Suprapubic skin (tissue), 4 donors: Measurements from ENCODE around the gene PTPRCAP. TPM values are rescaled to one million over a fixed set of nuclear protein-coding genes. Genes with fewer than 3 reads are reported as not detected.

ENCODE experiments used
- DNase-seq, 2 donors: peaks; one replicate each; pipeline ENCODE4 v3.0.0-alpha.2; 2019; ENCODE audit warnings: low spot score in 2 of 2
- H3K27ac ChIP-seq: fragments of 200-600 bp; sonication (generic); one replicate; pipeline ENCODE4 v1.5.1; 2019
- H3K27me3 ChIP-seq: fragments of 200-600 bp; sonication (generic); one replicate; pipeline ENCODE4 v1.5.1; 2019
- H3K36me3 ChIP-seq: fragments of 200-600 bp; sonication (generic); one replicate; pipeline ENCODE4 v1.5.1; 2019
- H3K4me1 ChIP-seq: fragments of 200-600 bp; sonication (generic); one replicate; pipeline ENCODE4 v1.5.1; 2019
- H3K4me3 ChIP-seq: fragments of 200-600 bp; sonication (generic); one replicate; pipeline ENCODE4 v1.5.1; 2019; ENCODE audit warnings: mild to moderate bottlenecking
- H3K9me3 ChIP-seq: fragments of 200-600 bp; sonication (generic); one replicate; pipeline ENCODE4 v1.5.1; 2019
- EP300 ChIP-seq: sonication (generic); formaldehyde crosslinking; IDR thresholded peaks from one replicate; pipeline ENCODE4 v1.6.1; 2017; ENCODE audit warnings: antibody characterized with exemption
- POLR2A ChIP-seq, 2 donors: fragments of 450-650 bp; IDR thresholded peaks; one replicate each; pipeline ENCODE4 v1.6.1; 2017; ENCODE audit warnings: antibody characterized with exemption in 2 of 2, mild to moderate bottlenecking in 2 of 2, moderate library complexity in 2 of 2
- POLR2AphosphoS5 ChIP-seq, 3 donors: sonication (generic); formaldehyde crosslinking; IDR thresholded peaks; one replicate each; pipeline ENCODE4 v1.6.1; 2017; ENCODE audit warnings: antibody characterized with exemption in 3 of 3
- WGBS: methylation state at CpG from one replicate; pipeline ENCODE4 v1.1.5; 2018; 5-methylcytosine and 5-hydroxymethylcytosine counted together
- total RNA-seq, 4 donors: library from RNA; depleted of rRNA; stranded (reverse); fragments of >200 nt; gene quantifications; one replicate each; pipeline ENCODE4 v1.1.0, GENCODE V29; 2016
- TF ChIP-seq, protein P1 (sequence below), 2 donors: fragments of 200-600 bp in 1 of 2; fragments of 450-650 bp in 1 of 2; sonication (generic) in 1 of 2; IDR thresholded peaks; one replicate each; pipeline ENCODE4 v1.5.1; 2016 to 2019; ENCODE audit warnings: antibody characterized with exemption in 2 of 2, mild to moderate bottlenecking in 1 of 2, moderate library complexity in 1 of 2

PTPRCAP gene
- total RNA-seq, 4 donors from 2014 or later = 0.59 to 4.3 (median 2.0) TPM

DNA sequence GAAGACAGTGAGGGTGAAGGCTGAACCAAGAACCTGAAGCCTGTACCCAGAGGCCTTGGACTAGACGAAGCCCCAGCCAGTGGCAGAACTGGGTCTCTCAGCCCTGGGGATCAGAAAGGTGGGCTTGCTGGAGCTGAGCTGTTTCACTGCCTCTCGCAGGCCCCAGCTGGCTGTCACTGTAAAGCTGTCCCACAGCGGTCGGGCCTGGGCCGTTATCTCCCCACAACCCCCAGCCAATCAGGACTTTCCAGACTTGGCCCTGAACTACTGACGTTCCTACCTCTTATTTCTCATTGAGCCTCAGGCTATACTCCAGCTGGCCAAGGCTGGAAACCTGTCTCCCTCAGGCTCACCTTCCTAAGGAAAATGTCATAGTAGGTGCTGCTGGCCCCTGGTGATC is 39.9 kb downstream of the PTPRCAP start:
- H3K27ac ChIP-seq = no peak overlapping the region
- WGBS = 50% methylated on average over 1 of the region's 6 CpGs
- H3K36me3 ChIP-seq = peaks cover 50% of the 10 kb centered on the region
- no peak overlapping the region for H3K4me3 ChIP-seq
- peaks cover 39% of the 10 kb centered on the region for H3K4me1 ChIP-seq
- H3K27me3 ChIP-seq = no peaks in the 10 kb centered on the region
- no peak for TF ChIP-seq EP300
- no peak for TF ChIP-seq POLR2AphosphoS5 (IDR thresholded peaks at IDR 0.05)
- TF ChIP-seq POLR2A (IDR thresholded peaks at IDR 0.05) = no peak
- TF ChIP-seq, protein P1, sequence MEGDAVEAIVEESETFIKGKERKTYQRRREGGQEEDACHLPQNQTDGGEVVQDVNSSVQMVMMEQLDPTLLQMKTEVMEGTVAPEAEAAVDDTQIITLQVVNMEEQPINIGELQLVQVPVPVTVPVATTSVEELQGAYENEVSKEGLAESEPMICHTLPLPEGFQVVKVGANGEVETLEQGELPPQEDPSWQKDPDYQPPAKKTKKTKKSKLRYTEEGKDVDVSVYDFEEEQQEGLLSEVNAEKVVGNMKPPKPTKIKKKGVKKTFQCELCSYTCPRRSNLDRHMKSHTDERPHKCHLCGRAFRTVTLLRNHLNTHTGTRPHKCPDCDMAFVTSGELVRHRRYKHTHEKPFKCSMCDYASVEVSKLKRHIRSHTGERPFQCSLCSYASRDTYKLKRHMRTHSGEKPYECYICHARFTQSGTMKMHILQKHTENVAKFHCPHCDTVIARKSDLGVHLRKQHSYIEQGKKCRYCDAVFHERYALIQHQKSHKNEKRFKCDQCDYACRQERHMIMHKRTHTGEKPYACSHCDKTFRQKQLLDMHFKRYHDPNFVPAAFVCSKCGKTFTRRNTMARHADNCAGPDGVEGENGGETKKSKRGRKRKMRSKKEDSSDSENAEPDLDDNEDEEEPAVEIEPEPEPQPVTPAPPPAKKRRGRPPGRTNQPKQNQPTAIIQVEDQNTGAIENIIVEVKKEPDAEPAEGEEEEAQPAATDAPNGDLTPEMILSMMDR (IDR thresholded peaks at IDR 0.05) = no peak
- no peak for DNase-seq
- no peaks in the 10 kb centered on the region for H3K9me3 ChIP-seq

DNA sequence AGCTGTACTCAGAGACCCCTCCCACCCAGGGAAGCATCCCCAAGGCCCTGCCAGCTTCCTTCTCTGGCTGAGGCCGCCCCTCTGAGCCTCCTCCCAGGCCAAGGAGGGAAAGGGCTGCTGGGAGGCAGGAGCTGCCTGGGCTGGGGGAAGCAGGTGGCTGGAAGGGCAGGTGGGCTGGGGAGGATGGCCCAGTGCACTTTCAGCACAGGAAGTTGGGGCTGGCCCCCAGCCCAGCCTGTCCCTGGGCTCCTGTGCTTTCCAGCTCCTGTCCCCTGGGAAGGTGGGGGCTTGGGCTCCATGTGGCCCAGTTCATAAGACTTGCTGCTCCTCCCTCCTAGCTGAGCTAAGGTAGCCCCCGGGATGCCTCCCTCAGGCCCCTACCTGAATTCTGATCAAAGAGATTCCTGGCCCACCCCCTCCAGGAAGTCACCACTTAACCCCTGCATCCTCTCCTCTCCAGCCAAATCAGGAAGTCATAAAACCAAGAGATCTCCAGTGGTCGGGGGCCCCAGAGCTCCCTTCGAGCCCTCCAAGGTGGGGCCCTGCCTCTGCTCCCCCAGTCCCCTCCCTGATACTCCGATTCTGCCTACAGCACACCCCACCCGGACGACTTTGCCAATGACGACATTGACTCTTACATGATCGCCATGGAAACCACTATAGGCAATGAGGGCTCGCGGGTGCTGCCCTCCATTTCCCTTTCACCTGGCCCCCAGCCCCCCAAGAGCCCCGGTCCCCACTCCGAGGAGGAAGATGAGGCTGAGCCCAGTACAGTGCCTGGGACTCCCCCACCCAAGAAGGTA is 40.7 kb downstream of the PTPRCAP start:
- Histone ChIP-seq H3K4me3 (no peak overlapping the region), H3K27me3 (no peaks in the 10 kb centered on the region), H3K27ac (no peak overlapping the region), H3K4me1 (peaks cover 37% of the 10 kb centered on the region), H3K36me3 (peaks cover 50% of the 10 kb centered on the region), H3K9me3 (no peaks in the 10 kb centered on the region)
- TF ChIP-seq POLR2AphosphoS5 (IDR thresholded peaks at IDR 0.05) (no peak), EP300 (no peak), POLR2A (IDR thresholded peaks at IDR 0.05) (no peak)
- TF ChIP-seq, protein P1 (IDR thresholded peaks at IDR 0.05) = no peak
- no peak for DNase-seq
- WGBS = 55% methylated on average over 13 of the region's 13 CpGs

DNA sequence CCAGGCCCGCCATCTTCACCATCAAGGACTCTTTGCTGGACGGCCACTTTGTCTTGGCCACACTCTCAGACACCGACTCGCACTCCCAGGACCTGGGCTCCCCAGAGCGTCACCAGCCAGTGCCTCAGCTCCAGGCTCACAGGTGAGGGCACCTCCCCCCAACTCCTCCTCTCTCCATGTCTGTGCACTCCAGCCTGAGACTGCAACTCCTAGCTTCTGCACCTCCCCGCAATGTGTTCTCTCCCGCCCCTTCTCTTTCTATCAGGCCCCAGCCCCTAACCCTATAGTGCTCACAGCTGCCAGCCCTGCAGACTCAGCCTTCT is 41.3 kb downstream of the PTPRCAP start:
- DNase-seq = no peak
- WGBS = 85% methylated on average over 7 of the region's 7 CpGs
- peaks cover 40% of the 10 kb centered on the region for H3K4me1 ChIP-seq

DNA sequence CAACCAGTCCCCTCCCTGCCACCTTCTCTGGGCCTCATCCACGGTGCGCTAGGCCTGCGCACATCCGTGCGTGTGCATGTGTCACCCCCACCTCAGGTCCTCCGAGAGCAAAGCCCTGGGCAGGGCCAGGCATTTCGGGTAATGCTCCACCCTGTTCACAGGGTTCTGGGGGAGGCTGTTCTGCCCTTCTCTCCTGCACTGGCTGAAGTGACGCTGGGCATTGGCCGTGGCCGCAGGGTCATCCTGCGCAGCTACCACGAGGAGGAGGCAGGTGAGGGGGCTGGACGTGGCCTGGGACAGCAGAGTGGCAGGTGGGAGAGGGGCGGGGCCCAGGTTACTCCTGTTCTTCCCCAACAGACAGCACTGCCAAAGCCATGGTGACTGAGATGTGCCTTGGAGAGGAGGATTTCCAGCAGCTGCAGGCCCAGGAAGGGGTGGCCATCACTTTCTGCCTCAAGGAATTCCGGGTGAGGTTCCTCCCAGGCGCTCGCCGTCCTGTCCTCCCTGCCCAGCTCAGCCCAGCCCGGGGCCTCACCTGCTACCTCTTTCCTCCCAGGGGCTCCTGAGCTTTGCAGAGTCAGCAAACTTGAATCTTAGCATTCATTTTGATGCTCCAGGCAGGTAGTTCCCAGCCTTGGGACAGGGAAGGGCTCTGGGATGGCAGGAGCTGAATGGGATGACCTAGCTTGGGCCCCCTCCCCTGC is 41.8 kb downstream of the PTPRCAP start:
- WGBS = 86% methylated on average over 12 of the region's 19 CpGs
- Histone ChIP-seq H3K4me3 (no peak overlapping the region), H3K4me1 (peaks cover 40% of the 10 kb centered on the region), H3K27me3 (no peaks in the 10 kb centered on the region), H3K27ac (no peak overlapping the region), H3K36me3 (peaks cover 50% of the 10 kb centered on the region), H3K9me3 (no peaks in the 10 kb centered on the region)
- TF ChIP-seq POLR2A (IDR thresholded peaks at IDR 0.05) (no peak), EP300 (no peak), POLR2AphosphoS5 (IDR thresholded peaks at IDR 0.05) (no peak)
- TF ChIP-seq, protein P1 (IDR thresholded peaks at IDR 0.05) = no peak
- no peak for DNase-seq

More for the DNA sequence above, 41.3 kb downstream of the PTPRCAP start:
- Histone ChIP-seq H3K27ac (no peak overlapping the region), H3K36me3 (peaks cover 50% of the 10 kb centered on the region), H3K27me3 (no peaks in the 10 kb centered on the region), H3K4me3 (no peak overlapping the region), H3K9me3 (no peaks in the 10 kb centered on the region)
- TF ChIP-seq, protein P1 (IDR thresholded peaks at IDR 0.05) = no peak
- TF ChIP-seq POLR2AphosphoS5 (IDR thresholded peaks at IDR 0.05) = no peak
- no peak for TF ChIP-seq POLR2A (IDR thresholded peaks at IDR 0.05)
- TF ChIP-seq EP300 = no peak

DNA sequence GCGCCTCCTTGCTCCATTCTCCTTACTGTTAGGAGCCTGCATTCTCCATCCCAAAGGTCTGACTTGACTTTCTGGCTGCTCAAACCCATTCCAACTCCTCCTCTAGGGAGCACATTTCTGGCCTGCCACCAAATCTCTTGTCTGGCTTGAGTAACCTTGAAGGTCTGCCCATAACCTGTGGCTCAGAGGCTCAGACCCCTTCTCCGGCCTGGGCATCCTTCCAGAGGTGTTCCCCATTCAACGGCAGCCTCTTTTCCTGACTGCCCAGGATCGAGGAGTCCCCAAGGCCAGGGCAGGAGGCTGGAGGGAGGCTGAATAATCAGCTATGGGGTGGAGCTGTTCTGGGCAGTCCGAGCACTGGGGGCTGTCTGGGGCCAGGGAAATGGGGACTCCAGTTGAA is 43.5 kb downstream of the PTPRCAP start:
- 100% methylated on average over 2 of the region's 5 CpGs for WGBS
- Histone ChIP-seq H3K4me3 (no peak overlapping the region), H3K9me3 (no peaks in the 10 kb centered on the region), H3K27ac (no peak overlapping the region), H3K36me3 (peaks cover 40% of the 10 kb centered on the region), H3K4me1 (peaks cover 30% of the 10 kb centered on the region), H3K27me3 (no peaks in the 10 kb centered on the region)
- DNase-seq = no peak
- TF ChIP-seq POLR2A (IDR thresholded peaks at IDR 0.05) = no peak
- TF ChIP-seq EP300 = no peak
- TF ChIP-seq, protein P1 (IDR thresholded peaks at IDR 0.05) = no peak
- TF ChIP-seq POLR2AphosphoS5 (IDR thresholded peaks at IDR 0.05) = no peak
